Fibroblast of lung (primary cell): ENCODE results near the gene KRT3. TPM values are rescaled to one million over a fixed set of nuclear protein-coding genes. Genes with fewer than 3 reads are reported as not detected.

Source experiments
- DNase-seq, 2 donors: peaks; one replicate each; pipeline versions ENCODE4 v3.0.0 to v3.0.0-alpha.2; 2010; ENCODE audit warnings: low read depth in 2 of 2
- H2AFZ ChIP-seq: 2 replicates; pipeline ENCODE4 v1.5.1; 2012; ENCODE audit warnings: low read length, control low read depth, inconsistent platforms
- H3K27ac ChIP-seq: 2 replicates; pipeline ENCODE4 v1.5.1; 2011; ENCODE audit warnings: low read length, control low read depth; ENCODE audit not compliant: insufficient read depth
- H3K27me3 ChIP-seq: 2 replicates; pipeline ENCODE4 v1.5.1; 2011; ENCODE audit warnings: mild to moderate bottlenecking, low read length; ENCODE audit not compliant: control insufficient read depth, insufficient read depth
- H3K36me3 ChIP-seq: 2 replicates; pipeline ENCODE4 v1.5.1; 2011; ENCODE audit warnings: low read length; ENCODE audit not compliant: control insufficient read depth, insufficient read depth
- H3K4me1 ChIP-seq: 2 replicates; pipeline ENCODE4 v1.5.1; 2011; ENCODE audit warnings: low read length; ENCODE audit not compliant: control insufficient read depth, insufficient read depth; ENCODE audit errors: extremely low read depth
- H3K4me2 ChIP-seq: 2 replicates; pipeline ENCODE4 v1.5.1; 2011; ENCODE audit warnings: low read length, control low read depth; ENCODE audit not compliant: insufficient read depth; ENCODE audit errors: extremely low read depth
- H3K4me3 ChIP-seq, 4 experiments: fragments of 200-600 bp in 1 of 4; sonication (generic) in 1 of 4; replicated peaks in 1 of 4; 2 replicates each; pipeline ENCODE4 v1.5.1; 2011 to 2016; ENCODE audit warnings: low read length in 4 of 4, low read depth in 3 of 4, mild to moderate bottlenecking in 3 of 4, control low read depth in 2 of 4, inconsistent platforms in 1 of 4, mixed read lengths in 1 of 4; ENCODE audit not compliant: insufficient read depth in 1 of 4; ENCODE audit errors: control extremely low read depth in 1 of 4
- H3K79me2 ChIP-seq: 2 replicates; pipeline ENCODE4 v1.5.1; 2012; ENCODE audit warnings: mild to moderate bottlenecking, low read length, inconsistent platforms; ENCODE audit not compliant: control insufficient read depth, insufficient read depth
- H3K9ac ChIP-seq: 2 replicates; pipeline ENCODE4 v1.5.1; 2011; ENCODE audit warnings: mild to moderate bottlenecking, low read length, control low read depth; ENCODE audit not compliant: insufficient read depth
- H3K9me3 ChIP-seq: 2 replicates; pipeline ENCODE4 v1.5.1; 2012; ENCODE audit warnings: low read depth, low read length; ENCODE audit not compliant: control insufficient read depth, insufficient read depth
- H4K20me1 ChIP-seq: 2 replicates; pipeline ENCODE4 v1.5.1; 2011; ENCODE audit warnings: low read length; ENCODE audit not compliant: control insufficient read depth, insufficient read depth; ENCODE audit errors: extremely low read depth
- CTCF ChIP-seq, 2 donors: IDR thresholded peaks in 1 of 2; conservative IDR thresholded peaks in 1 of 2; 1 replicate in 1 of 2; 2 replicates in 1 of 2; pipeline ENCODE4 v1.5.1; 2011 to 2012; ENCODE audit warnings: low read length in 2 of 2, control low read depth in 1 of 2, inconsistent platforms in 1 of 2, low read depth in 1 of 2, mild to moderate bottlenecking in 1 of 2
- EZH2 ChIP-seq: IDR thresholded peaks from 2 replicates; pipeline ENCODE4 v1.5.1; 2012; ENCODE audit warnings: low read length, control low read depth, mild to moderate bottlenecking; ENCODE audit errors: missing control alignments
- polyA plus RNA-seq, 2 donors: library from polyadenylated mRNA; depleted of rRNA in 1 of 2; stranded (reverse) in 1 of 2; unstranded in 1 of 2; fragments of >200 nt; gene quantifications; 2 replicates each; pipeline ENCODE4 v1.2.1, GENCODE V29; 2011 to 2012; ENCODE audit warnings: missing spikeins in 1 of 2
- total RNA-seq: library from RNA; depleted of rRNA; stranded (reverse); fragments of >200 nt; gene quantifications from 2 replicates; pipeline ENCODE4 v1.2.1, GENCODE V29; 2014

The KRT3 gene
- total and polyA plus RNA-seq, 2 donors (not counting 1 experiment from before 2014, with no cell fraction given), result not detected

DNA sequence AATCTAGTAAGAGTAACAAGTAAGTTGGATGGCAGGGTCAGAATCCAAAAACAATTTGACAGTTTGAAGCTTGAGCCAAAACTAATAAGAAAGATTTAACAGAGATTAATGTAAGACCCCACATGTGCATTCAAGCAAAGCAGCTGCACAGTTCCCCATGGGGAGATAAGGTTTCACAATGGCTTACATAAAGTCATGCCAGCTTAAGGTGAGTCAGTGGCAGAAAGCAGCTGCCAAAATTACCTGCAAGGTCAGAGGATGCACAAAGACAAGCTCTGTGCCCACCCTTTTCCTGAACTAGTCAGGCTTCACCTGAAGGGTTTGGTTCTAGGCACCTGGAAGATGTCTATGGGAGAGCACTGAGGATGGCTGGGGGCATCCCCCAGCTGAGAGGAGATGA is 56.0 kb downstream of the KRT3 start:
- Histone ChIP-seq H3K79me2 (no peaks in the 10 kb centered on the region), H3K27me3 (no peaks in the 10 kb centered on the region), H3K36me3 (no peaks in the 10 kb centered on the region), H4K20me1 (no peaks in the 10 kb centered on the region), H3K9me3 (no peaks in the 10 kb centered on the region), H2AFZ (no peak overlapping the region), H3K4me1 (no peaks in the 10 kb centered on the region), H3K4me3 (no peak overlapping the region), H3K9ac (no peak overlapping the region), H3K4me2 (no peak overlapping the region), H3K27ac (no peak overlapping the region)
- TF ChIP-seq CTCF (conservative IDR thresholded peaks at IDR 0.05 in 1 of 2, IDR thresholded peaks at IDR 0.05 in 1 of 2; ENCODE audit: low read depth in 1 of 2, low read length in 2 of 2) (no peak), EZH2 (no peak)
- DNase-seq, result no peak

Other genes starting within 250 kb of the KRT3 start
- not detected in 2 replicates for gene KRT71, start 243.0 kb downstream of the KRT3 start, total RNA-seq
- not detected in 2 replicates for gene KRT71, start 243.0 kb downstream of the KRT3 start, polyA plus RNA-seq
- gene KRT74, start 222.3 kb downstream of the KRT3 start, total RNA-seq, result not detected in 2 replicates
- gene KRT74, start 222.3 kb downstream of the KRT3 start, polyA plus RNA-seq, result not detected in 2 replicates
- gene KRT72, start 194.7 kb downstream of the KRT3 start, total RNA-seq, result not detected in 2 replicates
- not detected in 2 replicates for gene KRT72, start 194.7 kb downstream of the KRT3 start, polyA plus RNA-seq
- not detected in 2 replicates for gene KRT73, start 177.6 kb downstream of the KRT3 start, total RNA-seq
- gene KRT73, start 177.6 kb downstream of the KRT3 start, polyA plus RNA-seq, result not detected in 2 replicates
- gene KRT2, start 143.9 kb downstream of the KRT3 start, total RNA-seq, result not detected in 2 replicates
- gene KRT2, start 143.9 kb downstream of the KRT3 start, polyA plus RNA-seq, result not detected in 2 replicates
- not detected in 2 replicates for gene KRT1, start 115.7 kb downstream of the KRT3 start, total RNA-seq
- not detected in 2 replicates for gene KRT1, start 115.7 kb downstream of the KRT3 start, polyA plus RNA-seq
- not detected in 2 replicates for gene KRT77, start 92.6 kb downstream of the KRT3 start, total RNA-seq
- not detected in 2 replicates for gene KRT77, start 92.6 kb downstream of the KRT3 start, polyA plus RNA-seq
- not detected in 2 replicates for gene KRT76, start 18.8 kb downstream of the KRT3 start, total RNA-seq
- not detected in 2 replicates for gene KRT76, start 18.8 kb downstream of the KRT3 start, polyA plus RNA-seq
- under 0.01 TPM in 2 replicates for gene KRT4, start 18.0 kb upstream of the KRT3 start, total RNA-seq
- 0.17 and 0.23 TPM in 2 replicates for gene KRT4, start 18.0 kb upstream of the KRT3 start, polyA plus RNA-seq
- not detected in 2 replicates for gene KRT79, start 38.2 kb upstream of the KRT3 start, total RNA-seq
- not detected in 2 replicates for gene KRT79, start 38.2 kb upstream of the KRT3 start, polyA plus RNA-seq
- gene KRT78, start 52.9 kb upstream of the KRT3 start, total RNA-seq, result not detected in 2 replicates
- gene KRT78, start 52.9 kb upstream of the KRT3 start, polyA plus RNA-seq, result not detected in 2 replicates
- gene KRT8, start 109.0 kb upstream of the KRT3 start, total RNA-seq, result 0.66 and 1.5 TPM in 2 replicates
- 2.5 and 16.3 TPM in 2 replicates for gene KRT8, start 109.0 kb upstream of the KRT3 start, polyA plus RNA-seq
- gene KRT18, start 153.0 kb upstream of the KRT3 start, total RNA-seq, result 1.2 and 3.1 TPM in 2 replicates
- 11.8 and 88.0 TPM in 2 replicates for gene KRT18, start 153.0 kb upstream of the KRT3 start, polyA plus RNA-seq
- 1,180 and 1,819 TPM in 2 replicates for gene EIF4B, start 210.3 kb upstream of the KRT3 start, total RNA-seq
- gene EIF4B, start 210.3 kb upstream of the KRT3 start, polyA plus RNA-seq, result 380 and 466 TPM in 2 replicates